Panc1 (cell line): Measurements from ENCODE around the gene SLC23A3. TPM values are rescaled to one million over a fixed set of nuclear protein-coding genes. Genes with fewer than 3 reads are reported as not detected.
"Not testable (repeated sequence)": the region's sequence is repeated elsewhere in the genome, so short reads cannot be mapped to it uniquely, and the experiment has no call there.

ENCODE experiments used
- ATAC-seq: fragments of 200-7000 bp; cut with Tn5 transposase; 2 replicates; pipeline ENCODE4 v1.9.1; 2020; ENCODE audit warnings: mild to moderate bottlenecking, moderate library complexity
- BruUV-seq: library from RNA; stranded (reverse); fragments of 400-500 nt; replicated peaks from 2 replicates; lab custom pipeline; 2021; lab: Mats Ljungman, UMichigan
- CTCF ChIA-PET: fragments of 300-600 bp; sonication (Branson Sonifier 250); formaldehyde crosslinking; loops from one replicate; lab custom pipeline; 2022; ENCODE audit warnings: antibody characterized with exemption; lab: Charles Lee
- POLR2A ChIA-PET: fragments of 300-600 bp; sonication (Branson Sonifier 250); formaldehyde crosslinking; loops from one replicate; lab custom pipeline; 2022; ENCODE audit warnings: antibody characterized with exemption; lab: Charles Lee
- DNase-seq: peaks from one replicate; pipeline ENCODE4 v3.0.0-alpha.2; 2010; ENCODE audit warnings: low read depth, low spot score
- H3K27ac ChIP-seq: 2 replicates; pipeline ENCODE4 v1.5.1; 2011; ENCODE audit warnings: mild to moderate bottlenecking, low read length, inconsistent platforms
- H3K27me3 ChIP-seq: fragments of 200-500 bp; sonication (Bioruptor generic); 2 replicates; pipeline ENCODE4 v1.6.0; 2014; ENCODE audit warnings: low read length, inconsistent platforms; ENCODE audit not compliant: control insufficient read depth, insufficient read depth
- H3K36me3 ChIP-seq: fragments of 200-500 bp; sonication (Bioruptor generic); 2 replicates; pipeline ENCODE4 v1.5.1; 2014; ENCODE audit warnings: inconsistent platforms, mild to moderate bottlenecking, low read length, moderate library complexity; ENCODE audit not compliant: control insufficient read depth, insufficient read depth
- H3K4me1 ChIP-seq: 2 replicates; pipeline ENCODE4 v1.5.1; 2011; ENCODE audit warnings: inconsistent platforms, mild to moderate bottlenecking, low read length, moderate library complexity; ENCODE audit not compliant: control insufficient read depth, insufficient read depth
- H3K4me3 ChIP-seq, 2 experiments: 2 replicates each; pipeline ENCODE4 v1.5.1; 2011 to 2012; ENCODE audit warnings: low read depth in 2 of 2, low read length in 2 of 2, mild to moderate bottlenecking in 2 of 2, inconsistent platforms in 1 of 2, moderate library complexity in 1 of 2
- H3K9me3 ChIP-seq: fragments of 200-500 bp; sonication (Bioruptor generic); 2 replicates; pipeline ENCODE4 v1.5.1; 2014; ENCODE audit warnings: low read depth, mild to moderate bottlenecking, inconsistent platforms, low read length, moderate library complexity; ENCODE audit not compliant: control insufficient read depth, insufficient read depth
- CTCF ChIP-seq: fragments of 450-650 bp; IDR thresholded peaks from 2 replicates; pipeline ENCODE4 v1.5.1; 2017; ENCODE audit warnings: mild to moderate bottlenecking
- POLR2AphosphoS5 ChIP-seq: IDR thresholded peaks from 2 replicates; pipeline ENCODE4 v1.6.1; 2012; ENCODE audit warnings: mild to moderate bottlenecking, low read depth, low read length, moderate library complexity
- REST ChIP-seq, 2 experiments: IDR thresholded peaks; 2 replicates each; pipeline ENCODE4 v1.6.1; 2011 to 2012; ENCODE audit warnings: low read depth in 2 of 2, control low read depth in 1 of 2, low read length in 1 of 2, mild to moderate bottlenecking in 1 of 2, moderate library complexity in 1 of 2; ENCODE audit not compliant: insufficient read depth in 1 of 2
- SIN3A ChIP-seq: IDR thresholded peaks from 2 replicates; pipeline ENCODE4 v1.6.1; 2012; ENCODE audit warnings: low read depth, mild to moderate bottlenecking, low read length, moderate library complexity, borderline replicate concordance; ENCODE audit not compliant: insufficient read depth
- TCF7L2 ChIP-seq: IDR thresholded peaks from 2 replicates; pipeline ENCODE4 v1.6.1; 2011; ENCODE audit warnings: mild to moderate bottlenecking, low read depth, low read length, inconsistent platforms
- in situ Hi-C: cut with HindIII; loops from 2 replicates; pipeline ENCODE4 v1.10.0; 2016; ENCODE audit warnings: low sequenced_read_pairs, low pct_unique_long_range_greater_than_20kb
- intact Hi-C: fragments of 100-400 bp; cut with micrococcal nuclease; formaldehyde crosslinking; loops from one replicate; pipeline ENCODE4 v1.10.0; 2022; ENCODE audit not compliant: unreplicated experiment
- total RNA-seq: library from RNA; stranded (reverse); gene quantifications from one replicate; pipeline ENCODE4 v1.2.1, GENCODE V29; 2021; ENCODE audit not compliant: unreplicated experiment

SLC23A3 gene
- total RNA-seq, 1 experiment from 2014 or later: 3.3 TPM

GRCh38 chr2:219205165-219205538 is 35.3 kb upstream of the SLC23A3 start:
- Histone ChIP-seq H3K9me3 (no peaks in the 10 kb centered on the region), H3K4me3 (no peak overlapping the region), H3K36me3 (0 out of 2 replicates have a peak, but pooled peaks cover 2% of the 10 kb centered on the region), H3K27me3 (no peaks in the 10 kb centered on the region), H3K4me1 (peaks cover 16% of the 10 kb centered on the region), H3K27ac (no peak overlapping the region)
- in situ Hi-C loops (no loop called here), intact Hi-C loops (no loop called here)
- ATAC-seq (no peak), DNase-seq (no peak)
- BruUV-seq: no TSS peak
- no peak for TF ChIP-seq CTCF
- no peak for TF ChIP-seq REST (IDR thresholded peaks at IDR 0.05; ENCODE audit: insufficient read depth in 1 of 2, low read depth in 2 of 2, low read length in 1 of 2)
- ChIA-PET CTCF (no interaction called here), POLR2A (no interaction called here)

- POLR2A ChIA-PET: no interaction called here
- CTCF ChIA-PET: no interaction called here
- H3K4me1 ChIP-seq: peaks cover 16% of the 10 kb centered on the region
- no peak for DNase-seq
- no TSS peak for BruUV-seq
- H3K36me3 ChIP-seq: 0 out of 2 replicates have a peak, but pooled peaks cover 2% of the 10 kb centered on the region
- intact Hi-C loops (no loop called here), in situ Hi-C loops (no loop called here)
- H3K4me3 ChIP-seq: no peak overlapping the region
- ATAC-seq: no peak
- TF ChIP-seq REST (IDR thresholded peaks at IDR 0.05; ENCODE audit: insufficient read depth in 1 of 2, low read depth in 2 of 2, low read length in 1 of 2) (no peak), SIN3A (no peak), POLR2AphosphoS5 (no peak), CTCF (no peak), TCF7L2 (no peak)
- H3K27me3 ChIP-seq: no peaks in the 10 kb centered on the region
- no peaks in the 10 kb centered on the region for H3K9me3 ChIP-seq
- no peak overlapping the region for H3K27ac ChIP-seq
These were observed 34.8 kb upstream of the SLC23A3 start for GRCh38 chr2:219204425-219205164.

- DNase-seq, ATAC-seq, H3K27ac ChIP-seq, BruUV-seq, H3K4me1 ChIP-seq, H3K4me3 ChIP-seq, H3K9me3 ChIP-seq, intact Hi-C loops, H3K36me3 ChIP-seq, in situ Hi-C loops, H3K27me3 ChIP-seq: not testable (repeated sequence)
- POLR2A ChIA-PET: interaction anchor here (0.6 kb wide), 1 partner anchor 32 kb away, joined by 3 read pairs; the partner anchor contains the start of gene SLC23A3
- CTCF ChIA-PET: interaction anchor here (0.6 kb wide), 1 partner anchor 10 kb away, joined by 6 read pairs; no protein-coding TSS in a partner anchor
These were observed 31.5 kb upstream of the SLC23A3 start for GRCh38 chr2:219201331-219201730.
